ENCODE measurements around the gene LSAMP.

Gene LSAMP

DNA sequence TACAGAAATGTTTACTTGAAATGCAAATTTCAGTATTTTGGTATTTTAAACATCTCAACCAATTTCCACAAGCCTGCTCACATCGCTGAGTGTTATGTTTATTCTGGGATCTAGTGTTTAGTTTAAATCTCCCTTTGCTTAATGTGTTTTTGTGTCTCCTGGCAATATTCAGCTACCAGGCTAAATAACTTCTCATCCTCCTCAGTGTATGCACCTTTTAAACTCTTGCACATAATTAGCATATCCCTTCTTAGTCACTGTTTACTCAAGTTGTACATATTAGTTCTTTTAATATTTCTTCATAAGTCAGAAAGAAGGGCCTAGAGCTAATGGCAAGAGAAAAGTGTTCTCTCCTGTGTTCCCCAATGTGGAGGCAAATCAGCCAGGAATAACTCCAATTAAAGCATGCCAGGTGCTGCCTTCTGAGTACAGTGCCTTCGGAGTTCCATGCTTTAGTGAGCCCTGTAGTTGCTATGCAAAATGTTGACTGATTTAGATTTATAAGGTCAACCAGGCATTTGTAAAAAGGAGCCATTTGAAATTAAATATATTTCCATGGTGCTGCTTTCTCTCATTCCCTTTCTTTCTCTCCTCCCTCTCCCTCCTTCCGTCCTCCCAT is 587.7 kb downstream of the LSAMP start:
- H3K27ac ChIP-seq (ENCODE audit: poor library complexity, severe bottlenecking), result no peak overlapping the region
- H3K9me3 ChIP-seq (ENCODE audit: severe bottlenecking), result no peaks in the 10 kb centered on the region
- no peaks in the 10 kb centered on the region for H3K36me3 ChIP-seq (ENCODE audit: low read depth)
- TF ChIP-seq, protein P1, sequence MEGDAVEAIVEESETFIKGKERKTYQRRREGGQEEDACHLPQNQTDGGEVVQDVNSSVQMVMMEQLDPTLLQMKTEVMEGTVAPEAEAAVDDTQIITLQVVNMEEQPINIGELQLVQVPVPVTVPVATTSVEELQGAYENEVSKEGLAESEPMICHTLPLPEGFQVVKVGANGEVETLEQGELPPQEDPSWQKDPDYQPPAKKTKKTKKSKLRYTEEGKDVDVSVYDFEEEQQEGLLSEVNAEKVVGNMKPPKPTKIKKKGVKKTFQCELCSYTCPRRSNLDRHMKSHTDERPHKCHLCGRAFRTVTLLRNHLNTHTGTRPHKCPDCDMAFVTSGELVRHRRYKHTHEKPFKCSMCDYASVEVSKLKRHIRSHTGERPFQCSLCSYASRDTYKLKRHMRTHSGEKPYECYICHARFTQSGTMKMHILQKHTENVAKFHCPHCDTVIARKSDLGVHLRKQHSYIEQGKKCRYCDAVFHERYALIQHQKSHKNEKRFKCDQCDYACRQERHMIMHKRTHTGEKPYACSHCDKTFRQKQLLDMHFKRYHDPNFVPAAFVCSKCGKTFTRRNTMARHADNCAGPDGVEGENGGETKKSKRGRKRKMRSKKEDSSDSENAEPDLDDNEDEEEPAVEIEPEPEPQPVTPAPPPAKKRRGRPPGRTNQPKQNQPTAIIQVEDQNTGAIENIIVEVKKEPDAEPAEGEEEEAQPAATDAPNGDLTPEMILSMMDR (IDR thresholded peaks at IDR 0.05; ENCODE audit: poor library complexity, severe bottlenecking), result no peak
- no peak for ATAC-seq (ENCODE audit: low read depth)
- DNase-seq (ENCODE audit: low spot score), result no peak
- H3K27me3 ChIP-seq (ENCODE audit: insufficient read depth, poor library complexity, severe bottlenecking), result no peaks in the 10 kb centered on the region
- no peaks in the 10 kb centered on the region for H3K4me1 ChIP-seq (ENCODE audit: insufficient read depth, poor library complexity, severe bottlenecking)
- no peak overlapping the region for H3K4me3 ChIP-seq (ENCODE audit: severe bottlenecking)

DNA sequence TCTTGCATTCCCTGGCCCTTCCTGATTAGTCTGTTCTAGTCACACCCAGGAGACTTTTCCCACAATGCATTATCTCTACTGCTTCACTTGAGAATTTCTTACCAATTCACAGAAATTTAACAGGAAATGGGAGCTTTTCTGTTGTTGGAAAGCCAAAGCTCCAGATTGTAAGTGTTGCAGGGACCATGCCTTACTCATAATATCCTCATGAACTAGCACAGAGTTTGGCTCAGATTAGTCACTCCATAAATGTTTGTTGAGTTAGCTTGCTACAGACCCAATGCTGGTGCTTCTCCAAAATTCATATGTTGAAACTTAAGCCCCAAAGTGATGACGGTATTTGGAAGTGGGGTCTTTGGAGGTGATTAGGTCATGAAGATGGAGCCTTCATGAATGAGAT is 589.4 kb downstream of the LSAMP start:
- ATAC-seq (ENCODE audit: low read depth), result peak; percentile 29; the same call in 1 of the 3 replicates
- TF ChIP-seq, protein P1 (IDR thresholded peaks at IDR 0.05; ENCODE audit: poor library complexity, severe bottlenecking), result no peak
- Histone ChIP-seq H3K36me3 (ENCODE audit: low read depth) (no peaks in the 10 kb centered on the region), H3K4me3 (ENCODE audit: severe bottlenecking) (no peak overlapping the region), H3K27me3 (ENCODE audit: insufficient read depth, poor library complexity, severe bottlenecking) (no peaks in the 10 kb centered on the region), H3K27ac (ENCODE audit: poor library complexity, severe bottlenecking) (no peak overlapping the region), H3K4me1 (ENCODE audit: insufficient read depth, poor library complexity, severe bottlenecking) (no peaks in the 10 kb centered on the region), H3K9me3 (ENCODE audit: severe bottlenecking) (no peaks in the 10 kb centered on the region)
- no peak for DNase-seq (ENCODE audit: low spot score)

DNA sequence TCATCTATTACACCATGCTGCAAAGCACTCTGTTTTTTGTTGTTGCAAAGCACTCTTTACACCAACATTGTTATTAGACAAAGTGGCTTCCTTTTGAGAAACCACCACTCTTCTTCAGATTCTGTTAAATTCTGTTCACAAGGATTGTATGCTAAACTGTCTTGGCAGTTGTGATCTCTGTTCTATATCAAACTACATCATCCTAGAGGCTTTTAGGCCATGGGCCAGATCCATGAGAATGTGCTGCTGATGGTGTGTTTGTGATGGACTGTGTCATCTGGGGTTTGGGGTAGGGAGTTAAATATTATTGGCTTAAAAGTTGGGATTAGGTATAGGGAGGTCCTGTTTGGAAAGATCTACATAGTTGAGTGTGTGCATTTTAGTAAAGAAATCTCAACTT is 592.2 kb downstream of the LSAMP start:
- Histone ChIP-seq H3K27me3 (ENCODE audit: insufficient read depth, poor library complexity, severe bottlenecking) (no peaks in the 10 kb centered on the region), H3K4me1 (ENCODE audit: insufficient read depth, poor library complexity, severe bottlenecking) (no peaks in the 10 kb centered on the region), H3K9me3 (ENCODE audit: severe bottlenecking) (no peaks in the 10 kb centered on the region), H3K4me3 (ENCODE audit: severe bottlenecking) (no peak overlapping the region), H3K27ac (ENCODE audit: poor library complexity, severe bottlenecking) (no peak overlapping the region), H3K36me3 (ENCODE audit: low read depth) (no peaks in the 10 kb centered on the region)
- no peak for DNase-seq (ENCODE audit: low spot score)
- no peak for ATAC-seq (ENCODE audit: low read depth)
- TF ChIP-seq, protein P1 (IDR thresholded peaks at IDR 0.05; ENCODE audit: poor library complexity, severe bottlenecking), result no peak

DNA sequence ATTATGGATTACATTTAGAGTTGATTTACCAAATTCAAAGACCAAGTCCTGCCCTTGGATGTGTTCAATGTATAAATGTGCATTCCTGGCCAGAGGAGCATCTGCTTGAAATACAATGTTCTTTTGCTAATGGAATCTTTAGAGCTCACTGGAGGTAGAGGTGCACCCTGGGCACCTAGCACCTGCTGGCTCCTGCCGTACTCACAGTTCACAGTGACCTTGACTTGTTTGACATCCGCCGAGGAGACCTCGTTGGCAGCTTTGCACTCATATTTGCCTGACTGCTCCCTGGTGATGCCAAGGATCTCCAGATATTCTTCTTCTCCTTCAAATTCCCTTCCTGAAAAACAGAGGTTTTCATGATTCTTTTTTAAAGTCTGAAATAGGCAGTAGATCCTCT is 593.0 kb downstream of the LSAMP start:
- no peaks in the 10 kb centered on the region for H3K27me3 ChIP-seq (ENCODE audit: insufficient read depth, poor library complexity, severe bottlenecking)
- H3K9me3 ChIP-seq (ENCODE audit: severe bottlenecking), result no peaks in the 10 kb centered on the region
- TF ChIP-seq, protein P1 (IDR thresholded peaks at IDR 0.05; ENCODE audit: poor library complexity, severe bottlenecking), result no peak
- no peaks in the 10 kb centered on the region for H3K36me3 ChIP-seq (ENCODE audit: low read depth)
- no peaks in the 10 kb centered on the region for H3K4me1 ChIP-seq (ENCODE audit: insufficient read depth, poor library complexity, severe bottlenecking)
- ATAC-seq (ENCODE audit: low read depth) (no peak), DNase-seq (ENCODE audit: low spot score) (no peak)
- H3K27ac ChIP-seq (ENCODE audit: poor library complexity, severe bottlenecking), result no peak overlapping the region
- no peak overlapping the region for H3K4me3 ChIP-seq (ENCODE audit: severe bottlenecking)

DNA sequence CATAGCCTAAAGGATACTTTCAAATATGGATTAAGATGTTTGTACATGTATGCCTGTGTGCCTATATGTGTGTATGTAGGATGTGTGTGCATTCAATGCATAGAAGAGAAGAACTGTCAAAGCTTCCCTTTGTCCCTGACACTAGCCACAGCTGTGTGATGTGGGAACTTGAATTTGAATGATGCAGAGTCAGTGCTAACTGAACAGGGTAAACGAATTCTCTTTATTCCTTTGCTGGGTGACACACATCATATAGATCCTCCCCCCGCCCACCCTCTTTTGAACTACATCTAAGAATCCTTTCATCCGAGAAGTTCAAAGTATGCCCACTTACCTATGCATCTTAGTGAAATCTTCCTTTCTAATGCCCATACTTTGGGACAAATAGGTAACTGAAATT is 593.7 kb downstream of the LSAMP start:
- DNase-seq (ENCODE audit: low spot score) (no peak), ATAC-seq (ENCODE audit: low read depth) (no peak)
- no peak overlapping the region for H3K4me3 ChIP-seq (ENCODE audit: severe bottlenecking)
- no peaks in the 10 kb centered on the region for H3K9me3 ChIP-seq (ENCODE audit: severe bottlenecking)
- no peaks in the 10 kb centered on the region for H3K36me3 ChIP-seq (ENCODE audit: low read depth)
- no peak overlapping the region for H3K27ac ChIP-seq (ENCODE audit: poor library complexity, severe bottlenecking)
- no peaks in the 10 kb centered on the region for H3K4me1 ChIP-seq (ENCODE audit: insufficient read depth, poor library complexity, severe bottlenecking)
- TF ChIP-seq, protein P1 (IDR thresholded peaks at IDR 0.05; ENCODE audit: poor library complexity, severe bottlenecking), result no peak
- H3K27me3 ChIP-seq (ENCODE audit: insufficient read depth, poor library complexity, severe bottlenecking), result no peaks in the 10 kb centered on the region

All from RWPE2 (cell line).